K562 (cell line): ENCODE results near the gene SLC9A1. TPM values are rescaled to one million over a fixed set of nuclear protein-coding genes. Genes with fewer than 3 reads are reported as not detected.
A peak's percentile ranks its signal among the peaks of the same experiment; 100 is the strongest.

Experiments used
- ATAC-seq: fragments of 200-7000 bp; cut with Tn5 transposase; 3 replicates; pipeline ENCODE4 v1.9.1; 2020; ENCODE audit warnings: moderate library complexity
- BruUV-seq: library from RNA; stranded (reverse); fragments of 400-500 nt; replicated peaks from 2 replicates; lab custom pipeline; 2021; lab: Mats Ljungman, UMichigan
- CTCF ChIA-PET: fragments of 300-600 bp; formaldehyde crosslinking; extraction: SDS; loops from one replicate; lab custom pipeline; 2021; ENCODE audit warnings: low intra/inter-chr PET ratio; lab: Yijun Ruan, JAX
- POLR2A ChIA-PET: fragments of 300-600, 350-650 bp; sonication (Branson Sonifier 250); formaldehyde crosslinking; extraction: SDS; loops from one replicate; lab custom pipeline; 2021; ENCODE audit warnings: antibody characterized with exemption, inconsistent platforms; lab: Yijun Ruan, JAX
- DNase-seq, 4 experiments: peaks; one replicate each; pipeline versions ENCODE4 v3.0.0 to v3.0.0-alpha.2; 2011 to 2018; ENCODE audit warnings: low spot score in 3 of 4, mixed read lengths in 3 of 4; ENCODE audit errors: extremely low read depth in 1 of 4
- FAIRE-seq: peaks from 2 replicates; lab custom pipeline; 2011; peaks lifted over from hg19 to GRCh38; lab: Jason Lieb, UNC
- H2AFZ ChIP-seq: 2 replicates; pipeline ENCODE4 v1.6.0; 2011; ENCODE audit warnings: low read depth, low read length, control low read depth, inconsistent platforms
- H3K27ac ChIP-seq: fragments of 200-600 bp; 3 replicates; pipeline ENCODE4 v1.8.0; 2011; ENCODE audit warnings: low read depth, mild to moderate bottlenecking, control low read depth, inconsistent platforms, low read length, moderate library complexity, mixed read lengths; ENCODE audit errors: extremely low read depth
- H3K27me3 ChIP-seq, 2 experiments: fragments of 300-600 bp in 1 of 2; 2 replicates in 1 of 2; 3 replicates in 1 of 2; pipeline versions ENCODE4 v1.6.0 to v1.8.0; 2011; ENCODE audit warnings: inconsistent platforms in 2 of 2, low read length in 2 of 2, mild to moderate bottlenecking in 1 of 2, mixed read lengths in 1 of 2, moderate library complexity in 1 of 2; ENCODE audit not compliant: control insufficient read depth in 2 of 2, insufficient read depth in 2 of 2
- H3K36me3 ChIP-seq: fragments of 300-600 bp; 3 replicates; pipeline ENCODE4 v1.8.0; 2011; ENCODE audit warnings: mild to moderate bottlenecking, low read length, inconsistent platforms; ENCODE audit not compliant: control insufficient read depth, insufficient read depth
- H3K4me1 ChIP-seq, 2 experiments: fragments of 200-600 bp in 1 of 2; replicated peaks in 1 of 2; 2 replicates in 1 of 2; 3 replicates in 1 of 2; pipeline versions ENCODE4 v1.5.1 to v1.8.0; 2011; ENCODE audit warnings: inconsistent platforms in 2 of 2, low read length in 2 of 2, mild to moderate bottlenecking in 1 of 2, mixed read lengths in 1 of 2, moderate library complexity in 1 of 2; ENCODE audit not compliant: control insufficient read depth in 2 of 2, insufficient read depth in 2 of 2
- H3K4me2 ChIP-seq: 2 replicates; pipeline ENCODE4 v1.6.1; 2011; ENCODE audit warnings: low read length, control low read depth, inconsistent platforms, mixed read lengths; ENCODE audit not compliant: insufficient read depth
- H3K4me3 ChIP-seq: fragments of 200-600 bp; sonication (generic), shearing (Covaris generic); 2 replicates; pipeline ENCODE4 v1.5.1; 2016; ENCODE audit warnings: control low read depth, inconsistent platforms
- H3K79me2 ChIP-seq: fragments of 200-600 bp; 3 replicates; pipeline ENCODE4 v1.8.0; 2011; ENCODE audit warnings: low read length, inconsistent platforms; ENCODE audit not compliant: control insufficient read depth, insufficient read depth
- H3K9ac ChIP-seq, 2 experiments: 2 replicates each; pipeline versions ENCODE4 v1.6.0 to v1.6.1; 2011; ENCODE audit warnings: low read depth in 2 of 2, low read length in 2 of 2, control low read depth in 1 of 2, inconsistent platforms in 1 of 2, mild to moderate bottlenecking in 1 of 2, mixed read lengths in 1 of 2; ENCODE audit not compliant: insufficient read depth in 1 of 2
- H3K9me1 ChIP-seq: one replicate; pipeline ENCODE4 v1.6.0; 2011; ENCODE audit warnings: inconsistent platforms, mild to moderate bottlenecking, low read length, moderate library complexity; ENCODE audit not compliant: control insufficient read depth, insufficient read depth
- H3K9me3 ChIP-seq: replicated peaks from 2 replicates; pipeline ENCODE4 v1.5.1; 2011; ENCODE audit warnings: low read depth, low read length, inconsistent platforms; ENCODE audit not compliant: control insufficient read depth, insufficient read depth
- H4K20me1 ChIP-seq: replicated peaks from 2 replicates; pipeline ENCODE4 v1.6.1; 2011; ENCODE audit warnings: low read length, inconsistent platforms, mixed read lengths; ENCODE audit not compliant: control insufficient read depth, insufficient read depth
- FOXP1 ChIP-seq: sonication (generic); formaldehyde crosslinking; IDR thresholded peaks from 2 replicates; pipeline ENCODE4 v1.8.0; 2022; ENCODE audit warnings: mild to moderate bottlenecking, missing genetic modification reagents
- MIER1 ChIP-seq: fragments of 450-650 bp; IDR thresholded peaks from 2 replicates; pipeline ENCODE4 v1.6.1; 2016; ENCODE audit warnings: antibody characterized with exemption, mild to moderate bottlenecking, low read depth
- TEAD1 ChIP-seq, 2 experiments: fragments of 450-650 bp in 1 of 2; sonication (generic) in 1 of 2; formaldehyde crosslinking; IDR thresholded peaks; 2 replicates each; pipeline versions ENCODE4 v1.4.0 to v1.8.0; 2020 to 2022; ENCODE audit warnings: mild to moderate bottlenecking in 2 of 2, missing genetic modification reagents in 1 of 2
- TEAD4 ChIP-seq, 2 experiments: sonication (generic) in 1 of 2; formaldehyde crosslinking in 1 of 2; IDR thresholded peaks; 2 replicates each; pipeline versions ENCODE4 v1.6.1 to v1.8.0; 2012 to 2022; ENCODE audit warnings: borderline replicate concordance in 1 of 2, inconsistent platforms in 1 of 2, low read length in 1 of 2, mild to moderate bottlenecking in 1 of 2, missing genetic modification reagents in 1 of 2
- XRCC5 ChIP-seq: fragments of 200-400 bp; formaldehyde crosslinking; IDR thresholded peaks from 2 replicates; pipeline ENCODE4 v1.6.1; 2017; ENCODE audit warnings: low read depth, mild to moderate bottlenecking, low read length
- ZFX ChIP-seq: sonication (generic); formaldehyde crosslinking; IDR thresholded peaks from 2 replicates; pipeline ENCODE4 v1.8.0; 2022; ENCODE audit warnings: mild to moderate bottlenecking, missing genetic modification reagents, moderate library complexity
- ZNF354B ChIP-seq: fragments of 250-450 bp; sonication (Bioruptor Pico); IDR thresholded peaks from 2 replicates; pipeline ENCODE4 v1.4.0; 2020
- WGBS: fragments of 100-300 bp; shearing (Covaris generic); methylation state at CpG from one replicate; pipeline ENCODE4 v1.1.6; 2016; ENCODE audit warnings: low coverage, mixed read lengths; ENCODE audit not compliant: insufficient coverage; ENCODE audit errors: missing lambda C conversion rate; 5-methylcytosine and 5-hydroxymethylcytosine counted together
- in situ Hi-C: fragments of 300-500 bp; cut with MboI; formaldehyde crosslinking; loops from 4 replicates; pipeline ENCODE4 v1.15.0; 2018; ENCODE audit warnings: inconsistent platforms, mixed read lengths
- intact Hi-C: fragments of 100-400 bp; cut with micrococcal nuclease; formaldehyde crosslinking; loops from 2 replicates; pipeline ENCODE4 v1.14.2; 2022
- polyA plus RNA-seq, 8 experiments: library from polyadenylated mRNA; depleted of rRNA in 4 of 8; stranded (reverse) in 5 of 8; unstranded in 3 of 8; fragments of >200 nt; fragmentation: Nextera tagmentation in 2 of 8; fragmentation: Illumina TruSeq in 1 of 8; extraction: Ambion mirVana in 2 of 8; extraction: Trizol in 1 of 8; gene quantifications; 2 replicates each; pipeline versions ENCODE4 v1.2.1 to v1.2.3, GENCODE V29; 2011 to 2014; ENCODE audit warnings: inconsistent platforms in 1 of 8, missing spikeins in 1 of 8
- total RNA-seq, 7 experiments: library from RNA; depleted of rRNA in 6 of 7; stranded (reverse); fragments of >200 nt in 6 of 7; fragmentation: Illumina TruSeq in 2 of 7; extraction: Trizol in 2 of 7; gene quantifications; 2 replicates each; pipeline versions ENCODE4 v1.2.1 to v1.2.3, GENCODE V29; 2011 to 2021; ENCODE audit warnings: low replicate concordance in 1 of 7

SLC9A1 gene
- total and polyA plus RNA-seq, 9 of the 15 experiments (the other 6 are each of a cell fraction or from before 2014, with no cell fraction given), result 0.59 to 14.4 (median 2.0) TPM

DNA sequence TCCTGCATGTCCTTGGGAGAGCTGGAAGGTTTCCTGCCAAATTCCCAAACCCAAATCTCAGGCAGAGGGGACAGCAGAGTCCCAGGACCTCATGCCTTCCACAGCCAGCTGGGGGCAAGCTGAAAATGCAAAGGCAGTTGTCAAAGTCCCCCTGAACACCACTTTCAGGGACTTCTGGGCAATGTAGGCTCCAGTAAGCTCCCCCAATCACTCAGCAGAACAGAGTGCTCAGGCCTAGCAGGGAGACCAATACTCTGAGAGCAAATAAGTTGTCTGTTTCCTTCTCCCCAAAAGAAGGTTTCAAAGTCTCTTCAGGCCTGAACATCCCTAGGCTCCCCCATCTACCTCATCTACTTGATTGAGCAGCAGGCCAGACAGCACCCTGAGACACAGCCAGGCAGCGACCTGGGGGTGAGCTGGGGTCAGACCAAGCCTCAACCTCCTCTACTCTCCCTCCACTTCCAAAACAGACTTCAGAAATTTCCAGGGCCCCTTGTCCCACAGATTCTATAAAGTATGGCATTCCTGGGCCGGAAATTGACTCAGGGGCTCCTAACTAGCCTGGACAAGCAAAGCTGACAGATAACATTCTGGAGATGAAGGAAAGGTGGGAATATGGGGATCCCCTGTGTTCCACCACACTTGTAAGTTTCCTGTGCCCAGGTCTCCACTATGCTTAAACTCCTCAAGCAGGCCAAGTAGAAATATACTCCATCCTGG, 1.9 kb downstream of the SLC9A1 start:
- Histone ChIP-seq H3K4me2 (peak overlapping the region; percentile 93), H3K9ac (peak overlapping the region; percentile 87 to 96), H3K4me3 (peak overlapping the region; percentile 77), H3K9me3 (no peaks in the 10 kb centered on the region), H2AFZ (no peak overlapping the region; the same call in 1 of the 2 replicates), H3K27me3 (no peaks in the 10 kb centered on the region), H3K27ac (no peak overlapping the region), H4K20me1 (peaks cover 13% of the 10 kb centered on the region; the same call in 1 of the 2 replicates), H3K79me2 (peaks cover 34% of the 10 kb centered on the region), H3K9me1 (no peaks in the 10 kb centered on the region), H3K4me1 (peaks cover 40 to 41% of the 10 kb centered on the region in 2 experiments), H3K36me3 (no peaks in the 10 kb centered on the region; the same call in 2 of the 3 replicates)
- in situ Hi-C loops, result no loop called here
- intact Hi-C loops, result loop anchor here (10.0 kb wide), 1 partner anchor 48 kb away; no protein-coding TSS in a partner anchor
- no TSS peak for BruUV-seq
- ChIA-PET POLR2A (interaction anchor here (0.6 to 11.8 kb wide), 15 partner anchors 11 to 1572 kb away, joined by 3 to 380 read pairs (median 4); no protein-coding TSS in a partner anchor), CTCF (no interaction called here)
- FAIRE-seq, result no peak
- 14% methylated on average over 2 of the region's 2 CpGs for WGBS
- no peak for DNase-seq
- no peak for ATAC-seq
- TF ChIP-seq MIER1 (0 out of 2 replicates have a peak, but pooled peaks have one; percentile 27), TEAD1 (CRISPR knock-in tag; IDR thresholded peaks at IDR 0.05) (no peak), ZNF354B (CRISPR knock-in tag) (no peak), XRCC5 (0 out of 2 replicates have a peak, but pooled peaks have one; percentile 24), TEAD4 (IDR thresholded peaks at IDR 0.05; ENCODE audit: low read length) (no peak), TEAD4 (CRISPR knock-in tag; IDR thresholded peaks at IDR 0.05; ENCODE audit: borderline replicate concordance) (0 out of 2 replicates have a peak, but pooled peaks have one; percentile 22), FOXP1 (CRISPR knock-in tag) (0 out of 2 replicates have a peak, but pooled peaks have one; percentile 7), ZFX (peak; percentile 12)
- TF ChIP-seq, all 486 proteins: peak for 5
